ENCODE measurements around the gene LIN7B. TPM values are rescaled to one million over a fixed set of nuclear protein-coding genes. Genes with fewer than 3 reads are reported as not detected.
"Not testable (repeated sequence)": the region's sequence is repeated elsewhere in the genome, so short reads cannot be mapped to it uniquely, and the experiment has no call there.

The LIN7B gene
- total and polyA plus RNA-seq, 8 donors: 4.0 to 118 (median 11.5) TPM; not detected in 1

- 83 to 89% (median 85%) methylated on average over 6 of the region's 6 CpGs for WGBS, 5 donors
- DNase-seq: no peak
- Histone ChIP-seq H3K27ac (no peak overlapping the region), H3K36me3 (no peaks in the 10 kb centered on the region), H3K4me1 (peaks cover 10 to 31% (median 27%) of the 10 kb centered on the region in 4 donors), H3K9me3 (no peaks in the 10 kb centered on the region), H3K27me3 (no peaks in the 10 kb centered on the region), H3K4me3 (no peak overlapping the region)
- intact Hi-C loops (cut with DNase I; ENCODE audit: low total_unique reads): no loop called here
- TF ChIP-seq POLR2AphosphoS5 (IDR thresholded peaks at IDR 0.05): no peak
- no peak for TF ChIP-seq CTCF (IDR thresholded peaks at IDR 0.05)
- TF ChIP-seq EP300 (IDR thresholded peaks at IDR 0.05): no peak
- no peak for TF ChIP-seq POLR2A (IDR thresholded peaks at IDR 0.05)
Measured at GRCh38 chr19:49141352-49141751, 27.2 kb downstream of the LIN7B start.

DNA sequence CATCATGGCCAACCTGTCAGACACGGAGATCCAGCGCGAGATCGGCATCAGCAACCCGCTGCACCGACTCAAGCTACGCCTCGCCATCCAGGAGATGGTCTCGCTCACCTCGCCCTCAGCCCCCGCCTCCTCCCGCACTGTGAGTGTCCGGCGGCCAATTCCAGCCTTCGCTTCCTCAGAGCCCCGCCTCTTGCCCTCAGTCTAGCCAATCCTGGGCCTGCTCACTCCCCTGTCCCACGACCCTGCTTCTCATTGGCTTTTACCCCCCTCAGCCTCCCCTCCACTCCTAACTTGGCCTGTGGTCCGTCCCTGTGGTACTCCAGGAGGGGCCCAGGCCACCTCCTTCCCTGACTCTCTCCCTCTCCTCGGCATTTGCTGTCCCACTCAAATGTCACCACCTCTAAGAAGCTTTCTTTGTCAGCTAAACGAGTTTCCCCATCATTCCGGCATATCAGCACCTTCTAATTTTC is 28.7 kb downstream of the LIN7B start:
- DNase-seq: peak; percentile 91 to 96
- Histone ChIP-seq H3K27ac (no peak overlapping the region), H3K36me3 (no peaks in the 10 kb centered on the region), H3K4me3 (peak overlapping the region; percentile 43 to 49 (median 44)), H3K27me3 (no peaks in the 10 kb centered on the region), H3K9me3 (no peaks in the 10 kb centered on the region), H3K4me1 (peaks cover 10 to 29% (median 26%) of the 10 kb centered on the region in 4 donors)
- WGBS, 5 donors: 2% methylated on average over 21 of the region's 21 CpGs
- TF ChIP-seq POLR2A (IDR thresholded peaks at IDR 0.05): no peak
- TF ChIP-seq POLR2AphosphoS5 (IDR thresholded peaks at IDR 0.05): peak in 1 of 3 donors; percentile 55
- TF ChIP-seq CTCF (IDR thresholded peaks at IDR 0.05): no peak
- intact Hi-C loops (cut with DNase I; ENCODE audit: low total_unique reads): no loop called here

GRCh38 chr19:49145573-49146407 is 31.6 kb downstream of the LIN7B start:
- peak in 1 of 3 donors; percentile 15 for TF ChIP-seq POLR2AphosphoS5 (IDR thresholded peaks at IDR 0.05)
- peak in 5 of 7 experiments; percentile 54 to 96 (median 83) for TF ChIP-seq CTCF (IDR thresholded peaks at IDR 0.05)
- no peak for TF ChIP-seq EP300 (IDR thresholded peaks at IDR 0.05)
- DNase-seq: peak; percentile 87 to 90
- Histone ChIP-seq H3K27me3 (peaks cover 0 to 23% (median 0%) of the 10 kb centered on the region in 3 donors), H3K36me3 (no peaks in the 10 kb centered on the region), H3K9me3 (no peaks in the 10 kb centered on the region), H3K4me3 (peak overlapping the region in 2 of 4 donors; percentile 4 to 32), H3K27ac (no peak overlapping the region), H3K4me1 (peaks cover 29 to 58% (median 49%) of the 10 kb centered on the region in 4 donors)
- intact Hi-C loops (cut with DNase I; ENCODE audit: low total_unique reads): no loop called here
- 8 to 9% (median 9%) methylated on average over 25 to 30 of the region's 30 CpGs for WGBS, 5 donors

- intact Hi-C loops (cut with DNase I; ENCODE audit: low total_unique reads); DNase-seq; H3K9me3 ChIP-seq; H3K27ac ChIP-seq; H3K36me3 ChIP-seq: not testable (repeated sequence)
- Histone ChIP-seq H3K27me3 (peaks cover 0 to 28% (median 0%) of the 10 kb centered on the region in 3 donors), H3K4me3 (peak overlapping the region in 1 of 4 donors; percentile 32), H3K4me1 (peaks cover 35 to 64% (median 55%) of the 10 kb centered on the region in 4 donors)
- 22 to 29% (median 25%) methylated on average over 7 of the region's 7 CpGs for WGBS, 5 donors
Measured at GRCh38 chr19:49146408-49146770, 32.2 kb downstream of the LIN7B start.

Measured in stomach (tissue), 9 donors.